HepG2 (cell line): ENCODE results near the gene LTA4H. TPM values are rescaled to one million over a fixed set of nuclear protein-coding genes. Genes with fewer than 3 reads are reported as not detected.

Source experiments
- ARID5B ChIP-seq: IDR thresholded peaks from 2 replicates; pipeline ENCODE4 v1.4.0; 2020; ENCODE audit warnings: mild to moderate bottlenecking, missing genetic modification reagents
- ASH2L ChIP-seq: fragments of 300-600, 200-600 bp; sonication (generic); IDR thresholded peaks from 2 replicates; pipeline ENCODE4 v1.7.0; 2017; ENCODE audit warnings: low read depth, mild to moderate bottlenecking, moderate library complexity, mixed read lengths, low read length; ENCODE audit not compliant: insufficient read length
- ATF7 ChIP-seq, 2 experiments: fragments of 450-650 bp in 1 of 2; sonication (generic) in 1 of 2; formaldehyde crosslinking in 1 of 2; IDR thresholded peaks; 2 replicates each; pipeline versions ENCODE4 v1.4.0 to v1.6.1; 2016 to 2020; ENCODE audit warnings: antibody characterized with exemption in 1 of 2, mild to moderate bottlenecking in 1 of 2, missing genetic modification reagents in 1 of 2
- CENPT ChIP-seq: sonication (generic); formaldehyde crosslinking; IDR thresholded peaks from 2 replicates; pipeline ENCODE4 v1.8.0; 2022; ENCODE audit warnings: low read depth, mild to moderate bottlenecking, moderate library complexity, missing genetic modification reagents
- DBP ChIP-seq: sonication (generic); formaldehyde crosslinking; IDR thresholded peaks from 2 replicates; pipeline ENCODE4 v1.4.0; 2020; ENCODE audit warnings: missing genetic modification reagents; ENCODE audit errors: not compliant biosample characterization
- FOXA1 ChIP-seq, 2 experiments: fragments of 450-650 bp in 1 of 2; sonication (generic) in 1 of 2; formaldehyde crosslinking in 1 of 2; IDR thresholded peaks; 2 replicates each; pipeline versions ENCODE4 v1.4.0 to v1.6.1; 2016 to 2020; ENCODE audit warnings: missing genetic modification reagents in 1 of 2
- GMEB2 ChIP-seq: IDR thresholded peaks from 2 replicates; pipeline ENCODE4 v1.6.1; 2016; ENCODE audit warnings: missing biosample characterization, missing genetic modification reagents, low read depth
- HNF1B ChIP-seq: sonication (generic); formaldehyde crosslinking; IDR thresholded peaks from 2 replicates; pipeline ENCODE4 v1.5.1; 2020; ENCODE audit warnings: mild to moderate bottlenecking, moderate library complexity, missing genetic modification reagents
- HNRNPL ChIP-seq: fragments of 200-400 bp; formaldehyde crosslinking; IDR thresholded peaks from 2 replicates; pipeline ENCODE4 v1.6.1; 2017; ENCODE audit warnings: mild to moderate bottlenecking, low read depth, low read length
- HOXA7 ChIP-seq: sonication (generic); formaldehyde crosslinking; IDR thresholded peaks from 2 replicates; pipeline ENCODE4 v1.8.1; 2022; ENCODE audit warnings: mild to moderate bottlenecking, missing genetic modification reagents, moderate library complexity
- KDM3A ChIP-seq: IDR thresholded peaks from 2 replicates; pipeline ENCODE4 v1.6.1; 2018; ENCODE audit warnings: low read depth, missing compliant biosample characterization
- SMAD9 ChIP-seq: sonication (generic); formaldehyde crosslinking; IDR thresholded peaks from 2 replicates; pipeline ENCODE4 v1.5.1; 2020; ENCODE audit warnings: mild to moderate bottlenecking, missing genetic modification reagents
- SRSF4 ChIP-seq: fragments of 200-400 bp; formaldehyde crosslinking; IDR thresholded peaks from one replicate; pipeline ENCODE4 v1.6.1; 2018; ENCODE audit warnings: mild to moderate bottlenecking, low read depth, low read length, moderate library complexity; ENCODE audit not compliant: poor library complexity, severe bottlenecking
- THAP7 ChIP-seq: sonication (generic); formaldehyde crosslinking; IDR thresholded peaks from 2 replicates; pipeline ENCODE4 v1.8.1; 2023; ENCODE audit warnings: mild to moderate bottlenecking, missing genetic modification reagents
- YEATS2 ChIP-seq: sonication (generic); formaldehyde crosslinking; IDR thresholded peaks from 2 replicates; pipeline ENCODE4 v1.4.0; 2020; ENCODE audit warnings: missing genetic modification reagents, borderline replicate concordance
- ZBTB3 ChIP-seq: sonication (generic); formaldehyde crosslinking; IDR thresholded peaks from 2 replicates; pipeline ENCODE4 v1.4.0; 2020; ENCODE audit warnings: low read depth, mild to moderate bottlenecking, moderate library complexity, missing genetic modification reagents, borderline replicate concordance
- ZBTB8A ChIP-seq: sonication (generic); formaldehyde crosslinking; IDR thresholded peaks from 2 replicates; pipeline ENCODE4 v1.4.0; 2020; ENCODE audit warnings: mild to moderate bottlenecking, low read depth, missing genetic modification reagents, borderline replicate concordance
- ZNF230 ChIP-seq: sonication (generic); formaldehyde crosslinking; IDR thresholded peaks from 2 replicates; pipeline ENCODE4 v1.4.0; 2020; ENCODE audit warnings: mild to moderate bottlenecking, missing genetic modification reagents
- ZNF274 ChIP-seq: sonication (generic); formaldehyde crosslinking; IDR thresholded peaks from 2 replicates; pipeline ENCODE4 v1.5.1; 2020; ENCODE audit warnings: mild to moderate bottlenecking, missing genetic modification reagents
- polyA plus RNA-seq, 8 experiments: library from polyadenylated mRNA; depleted of rRNA in 3 of 8; stranded (reverse) in 7 of 8; unstranded in 1 of 8; fragments of >200 nt; fragmentation: Illumina TruSeq in 4 of 8; extraction: Trizol in 4 of 8; gene quantifications; 2 replicates each; pipeline versions ENCODE4 v1.2.1 to v1.2.3, GENCODE V29; 2011 to 2016; ENCODE audit warnings: low read depth in 4 of 8, missing spikeins in 1 of 8, mixed read lengths in 1 of 8; ENCODE audit not compliant: insufficient read depth in 1 of 8
- total RNA-seq, 5 experiments: library from RNA; depleted of rRNA; stranded (reverse); fragments of >200 nt; fragmentation: Illumina TruSeq; extraction: Trizol; gene quantifications; 2 replicates each; pipeline ENCODE4 v1.2.3, GENCODE V29; 2016; ENCODE audit warnings: low read depth in 1 of 5

LTA4H gene
- total and polyA plus RNA-seq, 2 of the 13 experiments (the other 11 are each of a cell fraction or from before 2014, with no cell fraction given), result 87.5 to 90.4 TPM

GRCh38 chr12:95996034-95996658, 39.2 kb downstream of the LTA4H start, which contains the start of gene HAL (continued):
- TF ChIP-seq ARID5B (CRISPR knock-in tag) (peak; percentile 99), ZBTB8A (peak; percentile 57; the same call in 1 of the 2 replicates), KDM3A (CRISPR knock-in tag) (peak; percentile 89), SRSF4 (no peak), GMEB2 (CRISPR knock-in tag) (no peak), DBP (CRISPR knock-in tag) (no peak), YEATS2 (peak; percentile 47; the same call in 1 of the 2 replicates), CENPT (CRISPR knock-in tag) (no peak), HNRNPL (no peak), HNF1B (CRISPR knock-in tag) (peak; percentile 92), HOXA7 (no peak), ATF7 (IDR thresholded peaks at IDR 0.05) (0 out of 2 replicates have a peak, but pooled peaks have one; percentile 28), ATF7 (CRISPR knock-in tag; IDR thresholded peaks at IDR 0.05) (peak; percentile 80; the same call in 1 of the 2 replicates), ASH2L (peak; percentile 56), THAP7 (CRISPR knock-in tag) (no peak), ZBTB3 (peak; percentile 94; the same call in 1 of the 2 replicates), ZNF274 (CRISPR knock-in tag) (no peak; the same call in 1 of the 2 replicates), ZNF230 (CRISPR knock-in tag) (peak; percentile 78), FOXA1 (IDR thresholded peaks at IDR 0.05) (no peak), FOXA1 (CRISPR knock-in tag; IDR thresholded peaks at IDR 0.05) (peak; percentile 93), SMAD9 (CRISPR knock-in tag) (no peak)
